GM21367 (cell line): ENCODE measurements around the gene SIX5.
"Not testable (repeated sequence)": the region's sequence is repeated elsewhere in the genome, so short reads cannot be mapped to it uniquely, and the experiment has no call there.

ENCODE experiments used
- ATAC-seq: cut with Tn5 transposase; IDR thresholded peaks from one replicate; pipeline ENCODE4 v1.9.1; 2021; ENCODE audit not compliant: unreplicated experiment

Gene SIX5

GRCh38 chr19:45768984-45769782, at the start of gene SIX5:
Gene SIX5, minus strand, starts transcription at chr19:45769252. Its CDS starts 408 bp downstream, at chr19:45768844.
- ATAC-seq = peak; percentile 51

- ATAC-seq = no peak
Measured at GRCh38 chr19:45817725-45818301, 48.8 kb upstream of the SIX5 start.

GRCh38 chr19:45817010-45817724, 48.1 kb upstream of the SIX5 start:
- no peak for ATAC-seq

- no peak for ATAC-seq
Measured at GRCh38 chr19:45816236-45817009, 47.4 kb upstream of the SIX5 start.

- no peak for ATAC-seq
Measured at GRCh38 chr19:45815481-45816216, 46.6 kb upstream of the SIX5 start.

GRCh38 chr19:45814851-45815480, 45.9 kb upstream of the SIX5 start, which contains the start of gene RSPH6A:
Gene RSPH6A, minus strand, starts transcription at chr19:45815308. Its CDS starts 132 bp downstream, at chr19:45815176.
- ATAC-seq = no peak

GRCh38 chr19:45814166-45814780, 45.2 kb upstream of the SIX5 start:
- no peak for ATAC-seq

GRCh38 chr19:45812297-45812696, 43.2 kb upstream of the SIX5 start:
- no peak for ATAC-seq

- no peak for ATAC-seq
Measured at GRCh38 chr19:45809643-45810159, 40.6 kb upstream of the SIX5 start.

GRCh38 chr19:45805719-45806118, 36.7 kb upstream of the SIX5 start:
- ATAC-seq = no peak

- ATAC-seq = no peak
Measured at GRCh38 chr19:45804959-45805230, 35.8 kb upstream of the SIX5 start.

- no peak for ATAC-seq
Measured at GRCh38 chr19:45804140-45804958, 35.3 kb upstream of the SIX5 start.

- ATAC-seq = no peak
Measured at GRCh38 chr19:45801603-45802175, 32.6 kb upstream of the SIX5 start.

GRCh38 chr19:45800070-45800553, 31.1 kb upstream of the SIX5 start:
- no peak for ATAC-seq

- not testable (repeated sequence) for ATAC-seq
Measured at GRCh38 chr19:45799541-45799940, 30.5 kb upstream of the SIX5 start.

GRCh38 chr19:45798995-45799517, 30.0 kb upstream of the SIX5 start:
- peak; percentile 49 for ATAC-seq

GRCh38 chr19:45794627-45795026, 25.6 kb upstream of the SIX5 start:
- no peak for ATAC-seq

GRCh38 chr19:45793876-45794275, 24.8 kb upstream of the SIX5 start:
- no peak for ATAC-seq
